Ectodermal cell (in vitro differentiated cells): Measurements from ENCODE around the gene DHX29.

Source experiments
- H3K27ac ChIP-seq: 2 replicates; pipeline ENCODE4 v1.7.0; 2013; ENCODE audit warnings: mild to moderate bottlenecking, low read depth, low read length; ENCODE audit not compliant: insufficient read depth, poor library complexity, severe bottlenecking
- H3K27me3 ChIP-seq: 2 replicates; pipeline ENCODE4 v1.7.0; 2013; ENCODE audit warnings: mild to moderate bottlenecking, low read length; ENCODE audit not compliant: insufficient read depth, control insufficient read depth, poor library complexity, severe bottlenecking
- H3K36me3 ChIP-seq: one replicate; pipeline ENCODE4 v1.7.0; 2013; ENCODE audit warnings: low read length; ENCODE audit not compliant: control insufficient read depth, insufficient read depth
- H3K4me1 ChIP-seq: one replicate; pipeline ENCODE4 v1.7.0; 2013; ENCODE audit warnings: low read length; ENCODE audit not compliant: control insufficient read depth, insufficient read depth
- H3K4me3 ChIP-seq: 2 replicates; pipeline ENCODE4 v1.7.0; 2013; ENCODE audit warnings: low read depth, low read length, control low read depth; ENCODE audit not compliant: insufficient read depth
- H3K9me3 ChIP-seq: 2 replicates; pipeline ENCODE4 v1.7.0; 2013; ENCODE audit warnings: mild to moderate bottlenecking, low read length, moderate library complexity; ENCODE audit not compliant: control insufficient read depth
- WGBS, 2 experiments: methylation state at CpG; one replicate each; pipeline ENCODE4 v1.1.7; 2013; ENCODE audit warnings: missing lambda C conversion rate in 2 of 2; 5-methylcytosine and 5-hydroxymethylcytosine counted together

DHX29 gene

GRCh38 chr5:55316289-55316688, 8.8 kb upstream of the DHX29 start:
- WGBS, 2 experiments, result 88 to 89% methylated on average over 2 of the region's 2 CpGs
- H3K4me3 ChIP-seq, result no peak overlapping the region
- H3K27ac ChIP-seq, result no peak overlapping the region
- no peaks in the 10 kb centered on the region for H3K9me3 ChIP-seq
- H3K27me3 ChIP-seq, result no peaks in the 10 kb centered on the region
- no peaks in the 10 kb centered on the region for H3K4me1 ChIP-seq
- H3K36me3 ChIP-seq, result no peaks in the 10 kb centered on the region

- Histone ChIP-seq H3K27me3 (no peaks in the 10 kb centered on the region), H3K4me1 (peaks cover 4% of the 10 kb centered on the region)
- 90 to 91% methylated on average over 4 to 5 of the region's 5 CpGs for WGBS, 2 experiments
Measured at GRCh38 chr5:55313870-55314617, 6.5 kb upstream of the DHX29 start.

GRCh38 chr5:55308254-55308836, 851 bp upstream of the DHX29 start:
- WGBS, 2 experiments, result 0 to 1% methylated on average over 13 of the region's 13 CpGs
- no peaks in the 10 kb centered on the region for H3K27me3 ChIP-seq

More at GRCh38 chr5:55313870-55314617, 6.5 kb upstream of the DHX29 start:
- Histone ChIP-seq H3K36me3 (no peaks in the 10 kb centered on the region), H3K27ac (no peak overlapping the region), H3K9me3 (no peaks in the 10 kb centered on the region), H3K4me3 (no peak overlapping the region)

GRCh38 chr5:55306641-55307382, 682 bp downstream of the DHX29 start:
- Histone ChIP-seq H3K9me3 (no peaks in the 10 kb centered on the region), H3K27ac (no peak overlapping the region), H3K4me3 (peak overlapping the region; percentile 91), H3K36me3 (no peaks in the 10 kb centered on the region), H3K27me3 (no peaks in the 10 kb centered on the region), H3K4me1 (peaks cover 4% of the 10 kb centered on the region)
- WGBS, 2 experiments, result 37 to 39% methylated on average over 12 of the region's 12 CpGs

More at GRCh38 chr5:55308254-55308836, 851 bp upstream of the DHX29 start:
- no peaks in the 10 kb centered on the region for H3K36me3 ChIP-seq
- H3K4me3 ChIP-seq, result peak overlapping the region; percentile 91
- peak overlapping the region; percentile 97 for H3K27ac ChIP-seq
- H3K9me3 ChIP-seq, result no peaks in the 10 kb centered on the region
- peaks cover 4% of the 10 kb centered on the region for H3K4me1 ChIP-seq

- no peak overlapping the region for H3K27ac ChIP-seq
- WGBS, 2 experiments, result 91 to 93% methylated on average over 4 of the region's 4 CpGs
- H3K9me3 ChIP-seq, result no peaks in the 10 kb centered on the region
- no peaks in the 10 kb centered on the region for H3K27me3 ChIP-seq
- no peak overlapping the region for H3K4me3 ChIP-seq
- peaks cover 4% of the 10 kb centered on the region for H3K4me1 ChIP-seq
- H3K36me3 ChIP-seq, result no peaks in the 10 kb centered on the region
Measured at GRCh38 chr5:55305345-55305744, 2.1 kb downstream of the DHX29 start.

GRCh38 chr5:55304584-55304983, 2.9 kb downstream of the DHX29 start:
- Histone ChIP-seq H3K4me1 (peaks cover 3% of the 10 kb centered on the region), H3K27ac (no peak overlapping the region), H3K4me3 (no peak overlapping the region), H3K36me3 (no peaks in the 10 kb centered on the region), H3K27me3 (no peaks in the 10 kb centered on the region), H3K9me3 (no peaks in the 10 kb centered on the region)
- WGBS, 2 experiments, result 90 to 99% methylated on average over 4 to 5 of the region's 6 CpGs

GRCh38 chr5:55303238-55303690, 4.2 kb downstream of the DHX29 start:
- H3K4me1 ChIP-seq, result no peaks in the 10 kb centered on the region
- H3K27me3 ChIP-seq, result no peaks in the 10 kb centered on the region
- H3K4me3 ChIP-seq, result no peak overlapping the region
- WGBS, 2 experiments, result 96% methylated on average over 4 of the region's 4 CpGs
- no peak overlapping the region for H3K27ac ChIP-seq
- no peaks in the 10 kb centered on the region for H3K36me3 ChIP-seq
- no peaks in the 10 kb centered on the region for H3K9me3 ChIP-seq

GRCh38 chr5:55300890-55301289, 6.6 kb downstream of the DHX29 start:
- 94 to 97% methylated on average over 2 of the region's 2 CpGs for WGBS, 2 experiments

GRCh38 chr5:55294935-55295334, 12.6 kb downstream of the DHX29 start:
- Histone ChIP-seq H3K9me3 (no peaks in the 10 kb centered on the region), H3K27ac (no peak overlapping the region), H3K27me3 (no peaks in the 10 kb centered on the region), H3K36me3 (peaks cover 33% of the 10 kb centered on the region), H3K4me1 (no peaks in the 10 kb centered on the region), H3K4me3 (no peak overlapping the region)
- WGBS, 2 experiments, result 94 to 100% methylated on average over 1 of the region's 1 CpG

More at GRCh38 chr5:55300890-55301289, 6.6 kb downstream of the DHX29 start:
- no peak overlapping the region for H3K4me3 ChIP-seq
- peaks cover 2% of the 10 kb centered on the region for H3K36me3 ChIP-seq
- no peaks in the 10 kb centered on the region for H3K9me3 ChIP-seq
- H3K4me1 ChIP-seq, result no peaks in the 10 kb centered on the region
- no peaks in the 10 kb centered on the region for H3K27me3 ChIP-seq
- no peak overlapping the region for H3K27ac ChIP-seq

GRCh38 chr5:55290991-55291390, 16.5 kb downstream of the DHX29 start:
- H3K9me3 ChIP-seq, result no peaks in the 10 kb centered on the region
- H3K27me3 ChIP-seq, result no peaks in the 10 kb centered on the region
- no peaks in the 10 kb centered on the region for H3K4me1 ChIP-seq
- H3K4me3 ChIP-seq, result no peak overlapping the region
- H3K27ac ChIP-seq, result no peak overlapping the region
- peaks cover 41% of the 10 kb centered on the region for H3K36me3 ChIP-seq
- 94 to 100% methylated on average over 1 to 2 of the region's 2 CpGs for WGBS, 2 experiments
